H1 (cell line): ENCODE data around the gene TMEM131L. TPM values are rescaled to one million over a fixed set of nuclear protein-coding genes. Genes with fewer than 3 reads are reported as not detected.

Experiments
- polyA plus RNA-seq, 7 experiments: library from polyadenylated mRNA; depleted of rRNA in 3 of 7; stranded (reverse) in 5 of 7; unstranded in 2 of 7; fragments of >200 nt in 5 of 7; fragments of 200-250 nt in 2 of 7; gene quantifications; 1 replicate in 5 of 7; 2 replicates in 1 of 7; 4 replicates in 1 of 7; pipeline versions ENCODE4 v1.2.1 to v1.2.3, GENCODE V29; 2011 to 2013; ENCODE audit warnings: missing spikeins in 2 of 7, mixed read lengths in 2 of 7
- total RNA-seq: library from RNA; stranded (reverse); fragmentation: NEBNext Ultra II Directional; extraction: Animal tissue kit (Norgen Biotek cat#: 25700); gene quantifications from 2 replicates; pipeline ENCODE4 v1.2.1, GENCODE V29; 2021
- TF ChIP-seq, protein P1 (sequence below): IDR thresholded peaks from 2 replicates; pipeline ENCODE4 v1.6.1; 2011; ENCODE audit warnings: low read depth, mild to moderate bottlenecking, low read length; ENCODE audit not compliant: insufficient read depth

The TMEM131L gene
- total and polyA plus RNA-seq, 2 of the 8 experiments (the other 6 are each of a cell fraction or from before 2014, with no cell fraction given): 14.3 to 26.1 TPM

DNA sequence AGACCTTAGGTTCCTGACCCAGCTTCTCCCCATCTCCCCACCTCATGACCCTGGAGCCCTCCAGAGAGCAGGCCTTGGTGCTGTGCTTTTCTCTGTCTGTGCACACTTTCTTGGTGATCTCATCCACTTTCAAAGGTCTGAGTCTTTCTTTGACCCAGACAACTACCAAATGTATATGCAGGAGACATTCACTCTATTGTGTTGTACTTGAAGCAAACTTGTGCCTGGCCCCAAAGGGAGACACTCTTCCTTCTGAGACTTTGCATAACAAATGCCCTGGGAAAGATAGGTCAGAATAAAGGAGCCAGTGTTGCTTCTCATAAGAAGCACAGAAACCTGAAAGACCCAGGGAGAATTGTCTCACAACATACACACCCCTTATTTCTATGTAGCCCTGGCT is 163.6 kb downstream of the TMEM131L start (continued):
- TF ChIP-seq, protein P1, sequence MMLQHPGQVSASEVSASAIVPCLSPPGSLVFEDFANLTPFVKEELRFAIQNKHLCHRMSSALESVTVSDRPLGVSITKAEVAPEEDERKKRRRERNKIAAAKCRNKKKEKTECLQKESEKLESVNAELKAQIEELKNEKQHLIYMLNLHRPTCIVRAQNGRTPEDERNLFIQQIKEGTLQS: no peak
